Fibroblast of lung (primary cell): ENCODE measurements around the gene AQP1. TPM values are rescaled to one million over a fixed set of nuclear protein-coding genes. Genes with fewer than 3 reads are reported as not detected.

ENCODE experiments used
- DNase-seq, 2 donors: peaks; one replicate each; pipeline versions ENCODE4 v3.0.0 to v3.0.0-alpha.2; 2010; ENCODE audit warnings: low read depth in 2 of 2
- H2AFZ ChIP-seq: 2 replicates; pipeline ENCODE4 v1.5.1; 2012; ENCODE audit warnings: low read length, control low read depth, inconsistent platforms
- H3K27ac ChIP-seq: 2 replicates; pipeline ENCODE4 v1.5.1; 2011; ENCODE audit warnings: low read length, control low read depth; ENCODE audit not compliant: insufficient read depth
- H3K27me3 ChIP-seq: 2 replicates; pipeline ENCODE4 v1.5.1; 2011; ENCODE audit warnings: mild to moderate bottlenecking, low read length; ENCODE audit not compliant: control insufficient read depth, insufficient read depth
- H3K36me3 ChIP-seq: 2 replicates; pipeline ENCODE4 v1.5.1; 2011; ENCODE audit warnings: low read length; ENCODE audit not compliant: control insufficient read depth, insufficient read depth
- H3K4me1 ChIP-seq: 2 replicates; pipeline ENCODE4 v1.5.1; 2011; ENCODE audit warnings: low read length; ENCODE audit not compliant: control insufficient read depth, insufficient read depth; ENCODE audit errors: extremely low read depth
- H3K4me2 ChIP-seq: 2 replicates; pipeline ENCODE4 v1.5.1; 2011; ENCODE audit warnings: low read length, control low read depth; ENCODE audit not compliant: insufficient read depth; ENCODE audit errors: extremely low read depth
- H3K4me3 ChIP-seq, 4 experiments: fragments of 200-600 bp in 1 of 4; sonication (generic) in 1 of 4; replicated peaks in 1 of 4; 2 replicates each; pipeline ENCODE4 v1.5.1; 2011 to 2016; ENCODE audit warnings: low read length in 4 of 4, low read depth in 3 of 4, mild to moderate bottlenecking in 3 of 4, control low read depth in 2 of 4, inconsistent platforms in 1 of 4, mixed read lengths in 1 of 4; ENCODE audit not compliant: insufficient read depth in 1 of 4; ENCODE audit errors: control extremely low read depth in 1 of 4
- H3K79me2 ChIP-seq: 2 replicates; pipeline ENCODE4 v1.5.1; 2012; ENCODE audit warnings: mild to moderate bottlenecking, low read length, inconsistent platforms; ENCODE audit not compliant: control insufficient read depth, insufficient read depth
- H3K9ac ChIP-seq: 2 replicates; pipeline ENCODE4 v1.5.1; 2011; ENCODE audit warnings: mild to moderate bottlenecking, low read length, control low read depth; ENCODE audit not compliant: insufficient read depth
- H3K9me3 ChIP-seq: 2 replicates; pipeline ENCODE4 v1.5.1; 2012; ENCODE audit warnings: low read depth, low read length; ENCODE audit not compliant: control insufficient read depth, insufficient read depth
- H4K20me1 ChIP-seq: 2 replicates; pipeline ENCODE4 v1.5.1; 2011; ENCODE audit warnings: low read length; ENCODE audit not compliant: control insufficient read depth, insufficient read depth; ENCODE audit errors: extremely low read depth
- EZH2 ChIP-seq: IDR thresholded peaks from 2 replicates; pipeline ENCODE4 v1.5.1; 2012; ENCODE audit warnings: low read length, control low read depth, mild to moderate bottlenecking; ENCODE audit errors: missing control alignments
- polyA plus RNA-seq, 2 donors: library from polyadenylated mRNA; depleted of rRNA in 1 of 2; stranded (reverse) in 1 of 2; unstranded in 1 of 2; fragments of >200 nt; gene quantifications; 2 replicates each; pipeline ENCODE4 v1.2.1, GENCODE V29; 2011 to 2012; ENCODE audit warnings: missing spikeins in 1 of 2
- total RNA-seq: library from RNA; depleted of rRNA; stranded (reverse); fragments of >200 nt; gene quantifications from 2 replicates; pipeline ENCODE4 v1.2.1, GENCODE V29; 2014
- TF ChIP-seq, protein P1 (sequence below), 2 donors: IDR thresholded peaks in 1 of 2; conservative IDR thresholded peaks in 1 of 2; 1 replicate in 1 of 2; 2 replicates in 1 of 2; pipeline ENCODE4 v1.5.1; 2011 to 2012; ENCODE audit warnings: low read length in 2 of 2, control low read depth in 1 of 2, inconsistent platforms in 1 of 2, low read depth in 1 of 2, mild to moderate bottlenecking in 1 of 2

Gene AQP1
- total and polyA plus RNA-seq, 2 donors (not counting 1 experiment from before 2014, with no cell fraction given) = 13.0 to 44.6 TPM

DNA sequence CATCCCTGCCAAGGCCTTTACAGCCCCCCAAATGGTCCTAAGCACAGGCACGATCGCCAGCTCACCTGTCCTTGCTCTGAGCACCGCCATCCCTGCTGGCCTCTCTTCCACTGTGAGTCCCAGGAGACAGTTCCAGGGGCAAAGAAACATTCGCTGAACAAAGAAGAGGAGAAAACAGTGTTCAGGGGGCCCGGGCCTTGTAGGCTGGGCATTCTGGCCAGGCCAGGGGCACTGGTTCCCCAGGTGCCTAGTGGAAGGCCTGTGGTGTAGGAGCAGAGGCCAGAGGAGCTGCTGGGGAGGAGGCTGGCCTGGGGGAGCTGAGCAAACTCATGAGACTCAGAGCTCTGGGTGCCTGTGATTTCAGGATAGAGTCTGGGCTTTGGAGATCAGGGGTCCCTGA lies 22.6 kb downstream of the AQP1 start:
- Histone ChIP-seq H2AFZ (no peak overlapping the region), H3K27ac (no peak overlapping the region), H3K4me2 (no peak overlapping the region), H3K79me2 (no peaks in the 10 kb centered on the region), H3K4me1 (peaks cover 4% of the 10 kb centered on the region), H3K9me3 (no peaks in the 10 kb centered on the region), H3K4me3 (no peak overlapping the region), H3K9ac (no peak overlapping the region), H3K36me3 (no peaks in the 10 kb centered on the region), H3K27me3 (no peaks in the 10 kb centered on the region), H4K20me1 (no peaks in the 10 kb centered on the region)
- TF ChIP-seq, protein P1, sequence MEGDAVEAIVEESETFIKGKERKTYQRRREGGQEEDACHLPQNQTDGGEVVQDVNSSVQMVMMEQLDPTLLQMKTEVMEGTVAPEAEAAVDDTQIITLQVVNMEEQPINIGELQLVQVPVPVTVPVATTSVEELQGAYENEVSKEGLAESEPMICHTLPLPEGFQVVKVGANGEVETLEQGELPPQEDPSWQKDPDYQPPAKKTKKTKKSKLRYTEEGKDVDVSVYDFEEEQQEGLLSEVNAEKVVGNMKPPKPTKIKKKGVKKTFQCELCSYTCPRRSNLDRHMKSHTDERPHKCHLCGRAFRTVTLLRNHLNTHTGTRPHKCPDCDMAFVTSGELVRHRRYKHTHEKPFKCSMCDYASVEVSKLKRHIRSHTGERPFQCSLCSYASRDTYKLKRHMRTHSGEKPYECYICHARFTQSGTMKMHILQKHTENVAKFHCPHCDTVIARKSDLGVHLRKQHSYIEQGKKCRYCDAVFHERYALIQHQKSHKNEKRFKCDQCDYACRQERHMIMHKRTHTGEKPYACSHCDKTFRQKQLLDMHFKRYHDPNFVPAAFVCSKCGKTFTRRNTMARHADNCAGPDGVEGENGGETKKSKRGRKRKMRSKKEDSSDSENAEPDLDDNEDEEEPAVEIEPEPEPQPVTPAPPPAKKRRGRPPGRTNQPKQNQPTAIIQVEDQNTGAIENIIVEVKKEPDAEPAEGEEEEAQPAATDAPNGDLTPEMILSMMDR (conservative IDR thresholded peaks at IDR 0.05 in 1 of 2, IDR thresholded peaks at IDR 0.05 in 1 of 2; ENCODE audit: low read depth in 1 of 2, low read length in 2 of 2) = no peak
- TF ChIP-seq EZH2 = no peak
- DNase-seq = no peak

DNA sequence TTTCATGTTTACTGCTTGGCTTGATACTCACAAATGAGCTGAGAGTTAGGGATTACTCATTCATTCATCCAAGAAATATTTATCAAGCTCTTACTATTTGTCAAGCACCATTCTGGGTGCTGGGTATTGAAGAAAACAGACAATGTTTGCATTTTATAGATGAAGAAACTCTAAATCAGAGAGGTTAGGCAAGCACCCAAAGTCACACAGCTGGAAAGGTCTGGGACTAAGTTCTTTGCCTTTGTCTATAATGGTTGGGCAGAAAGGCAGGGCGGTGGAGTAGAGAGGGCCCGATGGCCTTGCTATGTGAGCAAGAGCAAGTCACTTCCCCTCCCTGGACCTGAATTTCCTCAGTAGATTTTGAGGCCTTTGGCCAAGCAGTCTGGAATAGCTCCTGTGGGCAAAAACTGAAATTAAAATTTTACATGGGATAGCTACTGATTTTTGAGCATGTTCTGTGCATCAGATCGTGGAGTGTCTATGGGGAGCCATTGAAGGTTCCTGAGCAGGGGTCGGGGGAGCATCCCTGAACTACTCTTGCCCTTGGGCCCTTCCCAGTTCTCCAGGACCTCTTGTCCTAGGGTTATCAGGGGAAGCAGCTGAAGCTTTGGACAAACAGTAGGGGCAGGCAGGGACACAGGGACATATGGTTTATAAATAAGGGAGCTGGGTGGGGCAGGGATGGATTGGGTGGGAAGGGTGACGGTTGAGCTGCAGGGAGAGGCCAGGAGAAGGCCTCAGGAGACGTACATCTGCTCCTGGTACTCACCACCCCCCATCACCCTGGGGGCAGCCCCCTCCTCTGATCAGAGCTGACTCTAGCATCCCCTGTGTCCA lies 23.3 kb downstream of the AQP1 start:
- Histone ChIP-seq H3K4me3 (no peak overlapping the region), H3K27ac (no peak overlapping the region), H3K9ac (no peak overlapping the region), H3K4me1 (peaks cover 4% of the 10 kb centered on the region), H2AFZ (no peak overlapping the region), H3K9me3 (no peaks in the 10 kb centered on the region), H3K79me2 (no peaks in the 10 kb centered on the region), H4K20me1 (no peaks in the 10 kb centered on the region), H3K27me3 (no peaks in the 10 kb centered on the region), H3K4me2 (no peak overlapping the region), H3K36me3 (no peaks in the 10 kb centered on the region)
- TF ChIP-seq, protein P1 (conservative IDR thresholded peaks at IDR 0.05 in 1 of 2, IDR thresholded peaks at IDR 0.05 in 1 of 2; ENCODE audit: low read depth in 1 of 2, low read length in 2 of 2) = no peak
- no peak for TF ChIP-seq EZH2
- no peak for DNase-seq

DNA sequence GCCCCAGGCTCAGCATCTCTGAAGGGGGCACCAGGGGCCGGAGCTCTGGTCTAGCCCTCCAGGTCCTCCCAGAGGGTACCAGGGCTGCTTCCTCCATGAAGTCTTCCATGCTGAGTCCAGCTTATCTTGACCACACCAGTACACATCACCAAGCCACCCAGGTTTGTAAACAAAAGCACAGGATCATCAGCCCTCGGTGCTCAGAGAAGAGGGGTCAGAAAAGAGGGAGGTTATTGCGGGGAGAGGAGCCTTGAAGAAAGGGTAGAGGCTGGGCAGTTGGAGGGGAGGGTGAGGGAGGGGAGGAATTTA lies 23.9 kb downstream of the AQP1 start:
- H2AFZ ChIP-seq = no peak overlapping the region
- DNase-seq = no peak
- H3K36me3 ChIP-seq = no peaks in the 10 kb centered on the region
- H3K79me2 ChIP-seq = no peaks in the 10 kb centered on the region
- no peak overlapping the region for H3K4me2 ChIP-seq
- TF ChIP-seq EZH2 = no peak
- H4K20me1 ChIP-seq = no peaks in the 10 kb centered on the region
- H3K4me3 ChIP-seq = no peak overlapping the region
- no peaks in the 10 kb centered on the region for H3K27me3 ChIP-seq
- H3K9ac ChIP-seq = no peak overlapping the region
- H3K4me1 ChIP-seq = peaks cover 4% of the 10 kb centered on the region
- no peaks in the 10 kb centered on the region for H3K9me3 ChIP-seq
- H3K27ac ChIP-seq = no peak overlapping the region
